Peyer's patch (tissue), 4 donors: Measurements from ENCODE around the gene FKBP10. TPM values are rescaled to one million over a fixed set of nuclear protein-coding genes. Genes with fewer than 3 reads are reported as not detected.
A peak's percentile ranks its signal among the peaks of the same experiment; 100 is the strongest.

Experiments
- DNase-seq, 3 donors: peaks; one replicate each; pipeline ENCODE4 v3.0.0-alpha.2; 2017 to 2019
- H3K27ac ChIP-seq, 4 donors: fragments of 200-600 bp; sonication (generic); one replicate each; pipeline ENCODE4 v1.5.1; 2016 to 2019
- H3K27me3 ChIP-seq, 2 donors: fragments of 200-600 bp; sonication (generic); one replicate each; pipeline ENCODE4 v1.5.1; 2019
- H3K36me3 ChIP-seq, 3 donors: fragments of 200-600 bp; sonication (generic); one replicate each; pipeline ENCODE4 v1.5.1; 2016 to 2019
- H3K4me1 ChIP-seq, 4 donors: fragments of 200-600 bp; sonication (generic); one replicate each; pipeline ENCODE4 v1.5.1; 2016 to 2019
- H3K4me3 ChIP-seq, 4 donors: fragments of 200-600 bp; sonication (generic); 1 replicate in 3 of 4; 2 replicates in 1 of 4; pipeline ENCODE4 v1.5.1; 2016 to 2019; ENCODE audit warnings: mild to moderate bottlenecking in 1 of 4
- H3K9me3 ChIP-seq, 4 donors: fragments of 200-600 bp; sonication (generic); one replicate each; pipeline ENCODE4 v1.5.1; 2016 to 2019; ENCODE audit warnings: mild to moderate bottlenecking in 1 of 4
- POLR2A ChIP-seq, 2 donors: fragments of 450-650 bp; IDR thresholded peaks; one replicate each; pipeline ENCODE4 v1.5.1; 2017; ENCODE audit warnings: antibody characterized with exemption in 2 of 2, mild to moderate bottlenecking in 2 of 2, moderate library complexity in 2 of 2
- total RNA-seq, 4 donors: library from RNA; depleted of rRNA; stranded (reverse); fragments of >200 nt; gene quantifications; one replicate each; pipeline ENCODE4 v1.1.0, GENCODE V29; 2016
- TF ChIP-seq, protein P1 (sequence below), 6 experiments: fragments of 450-650 bp in 4 of 6; fragments of 200-600 bp in 2 of 6; sonication (generic) in 1 of 6; IDR thresholded peaks; one replicate each; pipeline ENCODE4 v1.5.1; 2017 to 2019; ENCODE audit warnings: antibody characterized with exemption in 6 of 6, mild to moderate bottlenecking in 3 of 6, moderate library complexity in 1 of 6

FKBP10 gene
- total RNA-seq, 4 donors from 2014 or later = 7.2 to 130 (median 11.2) TPM

DNA sequence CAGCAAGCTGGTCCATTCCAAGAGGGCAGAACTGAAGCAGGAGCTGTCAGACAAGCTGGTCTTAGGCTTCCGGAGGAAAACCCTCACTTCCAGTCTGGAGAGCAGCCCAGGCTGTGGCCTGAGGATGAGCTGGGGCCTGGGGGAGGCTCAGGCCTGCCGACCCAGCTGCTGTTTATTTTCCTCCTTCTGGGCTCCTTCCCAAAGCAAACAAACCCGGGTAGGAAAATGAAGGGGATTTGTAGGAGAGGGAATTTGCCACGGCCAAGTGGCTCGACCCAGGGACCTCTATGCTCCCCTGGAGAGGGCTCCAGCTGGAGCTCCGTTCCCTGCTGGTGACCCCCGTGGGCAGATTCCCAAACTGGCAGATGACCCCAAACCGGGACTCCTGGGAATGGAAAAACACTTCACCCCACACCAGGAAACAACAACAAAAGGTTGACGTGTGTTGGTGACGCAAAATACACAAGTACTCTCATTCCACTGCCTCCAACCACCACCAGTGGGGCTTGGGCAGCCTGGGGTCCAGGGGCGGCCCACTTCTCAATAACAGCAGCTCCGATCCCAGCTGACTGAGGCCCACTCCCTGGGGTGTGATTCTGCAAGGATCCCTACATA is 35.1 kb upstream of the FKBP10 start:
- peaks cover 0 to 3% (median 0%) of the 10 kb centered on the region in 3 donors for H3K36me3 ChIP-seq
- H3K27me3 ChIP-seq = no peaks in the 10 kb centered on the region
- H3K9me3 ChIP-seq = no peaks in the 10 kb centered on the region
- peak in 2 of 3 donors; percentile 63 to 68 for DNase-seq
- H3K4me3 ChIP-seq = peak overlapping the region in 1 of 4 donors; percentile 28
- peak overlapping the region; percentile 64 to 97 (median 76) for H3K27ac ChIP-seq
- peaks cover 0 to 90% (median 28%) of the 10 kb centered on the region in 4 donors for H3K4me1 ChIP-seq
- TF ChIP-seq POLR2A (IDR thresholded peaks at IDR 0.05) = no peak
- TF ChIP-seq, protein P1, sequence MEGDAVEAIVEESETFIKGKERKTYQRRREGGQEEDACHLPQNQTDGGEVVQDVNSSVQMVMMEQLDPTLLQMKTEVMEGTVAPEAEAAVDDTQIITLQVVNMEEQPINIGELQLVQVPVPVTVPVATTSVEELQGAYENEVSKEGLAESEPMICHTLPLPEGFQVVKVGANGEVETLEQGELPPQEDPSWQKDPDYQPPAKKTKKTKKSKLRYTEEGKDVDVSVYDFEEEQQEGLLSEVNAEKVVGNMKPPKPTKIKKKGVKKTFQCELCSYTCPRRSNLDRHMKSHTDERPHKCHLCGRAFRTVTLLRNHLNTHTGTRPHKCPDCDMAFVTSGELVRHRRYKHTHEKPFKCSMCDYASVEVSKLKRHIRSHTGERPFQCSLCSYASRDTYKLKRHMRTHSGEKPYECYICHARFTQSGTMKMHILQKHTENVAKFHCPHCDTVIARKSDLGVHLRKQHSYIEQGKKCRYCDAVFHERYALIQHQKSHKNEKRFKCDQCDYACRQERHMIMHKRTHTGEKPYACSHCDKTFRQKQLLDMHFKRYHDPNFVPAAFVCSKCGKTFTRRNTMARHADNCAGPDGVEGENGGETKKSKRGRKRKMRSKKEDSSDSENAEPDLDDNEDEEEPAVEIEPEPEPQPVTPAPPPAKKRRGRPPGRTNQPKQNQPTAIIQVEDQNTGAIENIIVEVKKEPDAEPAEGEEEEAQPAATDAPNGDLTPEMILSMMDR (IDR thresholded peaks at IDR 0.05) = peak in 1 of 6 experiments; percentile 17

DNA sequence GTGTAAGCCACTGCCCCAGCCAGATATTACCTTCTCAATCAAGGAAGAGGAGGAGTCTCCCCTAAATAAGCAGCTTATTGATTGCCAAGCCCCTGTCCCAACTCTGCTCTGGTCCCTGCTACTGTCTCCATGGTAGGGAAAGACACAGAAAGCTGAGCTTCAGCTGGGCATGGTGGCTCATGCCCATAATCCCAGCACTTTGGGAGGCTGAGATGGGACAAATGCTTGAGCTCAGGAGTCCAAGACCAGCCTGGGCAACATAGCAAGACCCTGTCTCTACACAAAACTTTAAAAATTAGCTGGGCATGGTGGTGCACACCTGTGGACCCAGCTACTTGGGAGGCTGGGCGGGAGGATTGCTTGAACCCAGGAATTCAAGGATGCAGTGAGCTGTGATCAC is 32.9 kb upstream of the FKBP10 start:
- Histone ChIP-seq H3K4me3 (no peak overlapping the region), H3K27ac (peak overlapping the region in 2 of 4 donors; percentile 53 to 97), H3K4me1 (peaks cover 0 to 87% (median 16%) of the 10 kb centered on the region in 4 donors), H3K27me3 (no peaks in the 10 kb centered on the region), H3K9me3 (no peaks in the 10 kb centered on the region), H3K36me3 (peaks cover 0 to 3% (median 0%) of the 10 kb centered on the region in 3 donors)
- no peak for DNase-seq
- TF ChIP-seq, protein P1 (IDR thresholded peaks at IDR 0.05) = no peak
- TF ChIP-seq POLR2A (IDR thresholded peaks at IDR 0.05) = no peak

DNA sequence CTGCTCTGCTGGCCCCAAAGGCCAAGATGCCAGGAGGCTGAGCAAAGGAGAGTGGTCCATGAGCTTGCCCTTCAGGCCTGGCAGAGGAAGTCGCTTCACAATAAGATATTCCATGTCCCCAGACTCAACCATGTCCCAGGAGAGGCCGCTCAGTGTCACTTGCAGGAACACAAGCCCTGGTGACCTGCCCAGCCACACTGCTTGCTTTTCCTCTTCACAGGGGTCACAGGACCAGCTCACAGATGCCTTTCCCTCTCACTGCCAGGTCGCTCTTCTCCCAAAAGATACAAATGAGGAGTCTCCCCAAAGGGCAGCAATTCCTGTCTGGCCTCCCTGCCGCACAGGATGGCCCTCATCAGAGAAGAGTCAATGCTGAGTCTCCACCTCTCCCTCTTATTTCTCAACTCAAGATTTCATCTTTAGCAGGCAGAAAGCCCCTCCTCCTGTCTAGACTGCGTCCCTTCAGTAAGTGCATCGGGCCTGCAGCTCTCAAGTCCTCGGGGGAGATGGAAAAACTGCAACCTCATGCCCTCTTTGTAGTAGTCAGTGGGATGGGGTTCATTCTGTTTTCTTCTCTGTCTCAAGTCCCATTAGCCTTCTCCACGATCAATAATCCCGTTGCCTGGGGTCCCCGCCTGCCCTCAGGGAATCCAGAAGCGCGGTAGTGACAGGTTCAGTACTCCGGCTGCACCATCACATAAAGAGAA is 31.2 kb upstream of the FKBP10 start:
- no peak for TF ChIP-seq POLR2A (IDR thresholded peaks at IDR 0.05)
- TF ChIP-seq, protein P1 (IDR thresholded peaks at IDR 0.05) = no peak
- H3K4me3 ChIP-seq = no peak overlapping the region
- peak overlapping the region in 3 of 4 donors; percentile 19 to 68 (median 20) for H3K27ac ChIP-seq
- no peak for DNase-seq
- no peaks in the 10 kb centered on the region for H3K36me3 ChIP-seq
- H3K27me3 ChIP-seq = no peaks in the 10 kb centered on the region
- no peaks in the 10 kb centered on the region for H3K9me3 ChIP-seq
- H3K4me1 ChIP-seq = peaks cover 0 to 71% (median 18%) of the 10 kb centered on the region in 4 donors

DNA sequence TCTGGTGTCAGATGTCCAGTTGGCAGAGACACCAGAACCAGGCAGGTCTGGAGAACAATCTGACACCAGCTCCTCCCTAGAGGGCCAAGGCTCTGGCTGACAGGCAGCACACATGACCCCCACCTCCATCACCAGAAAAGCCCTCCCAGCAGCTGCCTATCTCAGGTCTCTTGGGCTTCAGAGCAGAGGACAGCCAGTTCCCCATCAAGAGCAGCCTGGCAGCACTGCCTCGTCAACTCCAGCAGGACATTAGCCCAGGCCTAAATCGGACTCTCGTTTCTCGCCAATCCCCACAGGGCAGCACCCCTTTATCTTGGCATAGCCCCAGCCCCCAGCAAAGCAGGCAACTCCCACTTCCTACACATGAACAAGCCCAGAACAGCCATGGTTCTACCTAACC is 30.7 kb upstream of the FKBP10 start:
- Histone ChIP-seq H3K27ac (peak overlapping the region in 3 of 4 donors; percentile 19 to 68 (median 20)), H3K36me3 (no peaks in the 10 kb centered on the region), H3K4me3 (peak overlapping the region in 1 of 4 donors; percentile 15), H3K9me3 (no peaks in the 10 kb centered on the region), H3K4me1 (peaks cover 0 to 66% (median 15%) of the 10 kb centered on the region in 4 donors), H3K27me3 (no peaks in the 10 kb centered on the region)
- no peak for DNase-seq
- TF ChIP-seq, protein P1 (IDR thresholded peaks at IDR 0.05) = no peak
- TF ChIP-seq POLR2A (IDR thresholded peaks at IDR 0.05) = no peak

DNA sequence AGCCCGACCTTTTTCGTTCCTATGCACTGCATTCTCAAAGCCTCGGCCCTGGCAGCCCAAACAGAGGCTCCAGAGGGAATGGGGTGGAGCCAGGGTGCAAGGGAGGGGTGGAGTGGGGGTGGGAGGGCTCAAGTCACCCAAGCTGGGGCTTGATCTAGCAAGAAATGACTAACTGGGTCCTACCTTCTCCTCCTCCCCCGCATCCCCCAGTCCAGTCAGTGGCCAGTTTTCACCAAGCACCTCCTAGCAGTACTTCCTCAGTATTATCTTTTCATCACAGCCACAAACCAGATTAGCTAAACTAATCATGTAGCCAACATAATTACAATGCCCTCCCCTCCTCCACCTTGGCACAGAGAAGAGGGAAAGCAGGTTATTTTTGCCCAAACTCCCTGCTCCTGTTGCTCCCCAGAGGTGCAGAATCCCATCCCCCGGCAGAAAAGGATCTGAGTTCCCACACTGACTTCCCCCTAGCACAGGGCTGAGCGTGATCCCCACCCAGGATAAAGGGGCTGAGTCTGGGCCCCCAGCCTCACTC is 28.5 kb upstream of the FKBP10 start:
- peaks cover 0 to 56% (median 12%) of the 10 kb centered on the region in 4 donors for H3K4me1 ChIP-seq
- H3K27me3 ChIP-seq = no peaks in the 10 kb centered on the region
- TF ChIP-seq, protein P1 (IDR thresholded peaks at IDR 0.05) = no peak
- TF ChIP-seq POLR2A (IDR thresholded peaks at IDR 0.05) = no peak
- H3K36me3 ChIP-seq = no peaks in the 10 kb centered on the region
- H3K4me3 ChIP-seq = peak overlapping the region in 3 of 4 donors; percentile 72 to 90 (median 79)
- H3K9me3 ChIP-seq = no peaks in the 10 kb centered on the region
- H3K27ac ChIP-seq = peak overlapping the region; percentile 76 to 99 (median 96)
- peak in 1 of 3 donors; percentile 54 for DNase-seq
